HG02588 (cell line): ENCODE results near the gene BRK1.
"Not testable (repeated sequence)": the region's sequence is repeated elsewhere in the genome, so short reads cannot be mapped to it uniquely, and the experiment has no call there.

ENCODE experiments used
- ATAC-seq: cut with Tn5 transposase; IDR thresholded peaks from one replicate; pipeline ENCODE4 v1.9.1; 2021; ENCODE audit warnings: mild to moderate bottlenecking, moderate library complexity; ENCODE audit not compliant: unreplicated experiment

The BRK1 gene

GRCh38 chr3:10176150-10176549 lies 60.7 kb downstream of the BRK1 start:
- ATAC-seq: not testable (repeated sequence)
